Esophagus muscularis mucosa (tissue), 4 donors: Measurements from ENCODE around the gene RGPD4.

Experiments
- CTCF ChIP-seq, 3 experiments: fragments of 200-600 bp in 2 of 3; fragments of 450-650 bp in 1 of 3; sonication (generic) in 2 of 3; IDR thresholded peaks; one replicate each; pipeline ENCODE4 v1.5.1; 2017 to 2019; ENCODE audit warnings: antibody characterized with exemption in 3 of 3, mild to moderate bottlenecking in 2 of 3, moderate library complexity in 1 of 3
- EP300 ChIP-seq: sonication (generic); formaldehyde crosslinking; IDR thresholded peaks from one replicate; pipeline ENCODE4 v1.6.1; 2017; ENCODE audit warnings: antibody characterized with exemption
- POLR2AphosphoS5 ChIP-seq, 2 donors: sonication (generic); formaldehyde crosslinking; IDR thresholded peaks; one replicate each; pipeline ENCODE4 v1.6.1; 2017; ENCODE audit warnings: antibody characterized with exemption in 2 of 2

DNA sequence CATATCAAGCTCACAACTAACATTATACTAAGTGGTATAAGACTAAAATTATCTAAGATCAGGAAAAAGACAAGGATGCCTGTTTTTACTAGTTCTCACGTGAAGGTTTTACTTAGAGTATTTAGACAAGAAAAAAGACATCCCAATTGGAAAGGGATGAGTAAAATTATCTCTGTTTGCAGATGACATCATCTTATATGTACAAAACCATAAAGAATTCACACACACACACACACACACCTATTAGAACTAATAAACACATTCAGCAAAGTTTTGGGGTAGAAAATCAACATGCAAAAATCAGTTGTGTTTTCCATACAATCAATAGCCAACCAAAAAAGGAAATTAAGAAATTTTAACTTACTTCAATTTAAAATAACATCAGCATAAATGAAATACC, 35.9 kb upstream of the RGPD4 start:
- no peak for TF ChIP-seq CTCF (IDR thresholded peaks at IDR 0.05)
- TF ChIP-seq POLR2AphosphoS5 (IDR thresholded peaks at IDR 0.05): no peak
- no peak for TF ChIP-seq EP300
